Measurements from ENCODE around the gene MCC.

DNA sequence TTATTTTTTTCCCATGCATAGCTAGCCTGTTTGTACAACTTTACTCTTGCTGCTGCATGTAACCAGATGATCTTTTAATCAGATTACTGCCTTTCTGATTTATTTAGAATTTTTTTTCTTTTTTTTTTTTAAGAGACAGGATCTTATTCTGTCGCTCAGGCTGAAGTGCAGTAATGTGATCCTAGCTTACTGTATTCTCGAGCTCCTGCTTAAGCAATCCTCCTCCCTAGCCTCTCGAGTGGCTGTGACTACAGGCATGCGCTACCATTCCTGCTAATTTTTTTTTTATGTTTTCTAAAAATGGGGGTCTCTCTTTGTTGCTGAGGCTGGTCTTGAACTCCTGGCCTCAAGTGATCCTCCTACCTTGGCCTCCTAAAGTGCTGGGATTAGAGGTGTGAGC, 502.0 kb downstream of the MCC start:
- TF ChIP-seq, protein P1, sequence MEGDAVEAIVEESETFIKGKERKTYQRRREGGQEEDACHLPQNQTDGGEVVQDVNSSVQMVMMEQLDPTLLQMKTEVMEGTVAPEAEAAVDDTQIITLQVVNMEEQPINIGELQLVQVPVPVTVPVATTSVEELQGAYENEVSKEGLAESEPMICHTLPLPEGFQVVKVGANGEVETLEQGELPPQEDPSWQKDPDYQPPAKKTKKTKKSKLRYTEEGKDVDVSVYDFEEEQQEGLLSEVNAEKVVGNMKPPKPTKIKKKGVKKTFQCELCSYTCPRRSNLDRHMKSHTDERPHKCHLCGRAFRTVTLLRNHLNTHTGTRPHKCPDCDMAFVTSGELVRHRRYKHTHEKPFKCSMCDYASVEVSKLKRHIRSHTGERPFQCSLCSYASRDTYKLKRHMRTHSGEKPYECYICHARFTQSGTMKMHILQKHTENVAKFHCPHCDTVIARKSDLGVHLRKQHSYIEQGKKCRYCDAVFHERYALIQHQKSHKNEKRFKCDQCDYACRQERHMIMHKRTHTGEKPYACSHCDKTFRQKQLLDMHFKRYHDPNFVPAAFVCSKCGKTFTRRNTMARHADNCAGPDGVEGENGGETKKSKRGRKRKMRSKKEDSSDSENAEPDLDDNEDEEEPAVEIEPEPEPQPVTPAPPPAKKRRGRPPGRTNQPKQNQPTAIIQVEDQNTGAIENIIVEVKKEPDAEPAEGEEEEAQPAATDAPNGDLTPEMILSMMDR (IDR thresholded peaks at IDR 0.05) = no peak
- no peak for TF ChIP-seq FOXJ3 (CRISPR knock-in tag; IDR thresholded peaks at IDR 0.05; ENCODE audit: borderline replicate concordance)
- TF ChIP-seq, protein P2, sequence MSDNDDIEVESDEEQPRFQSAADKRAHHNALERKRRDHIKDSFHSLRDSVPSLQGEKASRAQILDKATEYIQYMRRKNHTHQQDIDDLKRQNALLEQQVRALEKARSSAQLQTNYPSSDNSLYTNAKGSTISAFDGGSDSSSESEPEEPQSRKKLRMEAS (CRISPR knock-in tag; IDR thresholded peaks at IDR 0.05) = no peak
- TF ChIP-seq ELF4 (CRISPR knock-in tag; IDR thresholded peaks at IDR 0.05; ENCODE audit: low read depth) = no peak
- TF ChIP-seq, protein P3, sequence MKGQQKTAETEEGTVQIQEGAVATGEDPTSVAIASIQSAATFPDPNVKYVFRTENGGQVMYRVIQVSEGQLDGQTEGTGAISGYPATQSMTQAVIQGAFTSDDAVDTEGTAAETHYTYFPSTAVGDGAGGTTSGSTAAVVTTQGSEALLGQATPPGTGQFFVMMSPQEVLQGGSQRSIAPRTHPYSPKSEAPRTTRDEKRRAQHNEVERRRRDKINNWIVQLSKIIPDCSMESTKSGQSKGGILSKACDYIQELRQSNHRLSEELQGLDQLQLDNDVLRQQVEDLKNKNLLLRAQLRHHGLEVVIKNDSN (CRISPR knock-in tag; IDR thresholded peaks at IDR 0.05) = no peak
- TF ChIP-seq ZNF121 (CRISPR knock-in tag; IDR thresholded peaks at IDR 0.05) = no peak
- TF ChIP-seq, protein P4, sequence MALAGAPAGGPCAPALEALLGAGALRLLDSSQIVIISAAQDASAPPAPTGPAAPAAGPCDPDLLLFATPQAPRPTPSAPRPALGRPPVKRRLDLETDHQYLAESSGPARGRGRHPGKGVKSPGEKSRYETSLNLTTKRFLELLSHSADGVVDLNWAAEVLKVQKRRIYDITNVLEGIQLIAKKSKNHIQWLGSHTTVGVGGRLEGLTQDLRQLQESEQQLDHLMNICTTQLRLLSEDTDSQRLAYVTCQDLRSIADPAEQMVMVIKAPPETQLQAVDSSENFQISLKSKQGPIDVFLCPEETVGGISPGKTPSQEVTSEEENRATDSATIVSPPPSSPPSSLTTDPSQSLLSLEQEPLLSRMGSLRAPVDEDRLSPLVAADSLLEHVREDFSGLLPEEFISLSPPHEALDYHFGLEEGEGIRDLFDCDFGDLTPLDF (CRISPR knock-in tag; IDR thresholded peaks at IDR 0.05) = no peak
- TF ChIP-seq, protein P5, sequence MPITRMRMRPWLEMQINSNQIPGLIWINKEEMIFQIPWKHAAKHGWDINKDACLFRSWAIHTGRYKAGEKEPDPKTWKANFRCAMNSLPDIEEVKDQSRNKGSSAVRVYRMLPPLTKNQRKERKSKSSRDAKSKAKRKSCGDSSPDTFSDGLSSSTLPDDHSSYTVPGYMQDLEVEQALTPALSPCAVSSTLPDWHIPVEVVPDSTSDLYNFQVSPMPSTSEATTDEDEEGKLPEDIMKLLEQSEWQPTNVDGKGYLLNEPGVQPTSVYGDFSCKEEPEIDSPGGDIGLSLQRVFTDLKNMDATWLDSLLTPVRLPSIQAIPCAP (CRISPR knock-in tag; IDR thresholded peaks at IDR 0.05) = no peak
- no peak for TF ChIP-seq FOXK1 (CRISPR knock-in tag; IDR thresholded peaks at IDR 0.05)
- TF ChIP-seq SOX15 (CRISPR knock-in tag; IDR thresholded peaks at IDR 0.05) = no peak
